Activated CD4-positive, CD25-positive, alpha-beta regulatory T cell treated with anti-CD3 and anti-CD28 coated beads, Interleukin-2, amount 50 U/mL, for 24 hours (primary cell): ENCODE results near the gene WAS.
A peak's percentile ranks its signal among the peaks of the same experiment; 100 is the strongest.
"Not testable (repeated sequence)": the region's sequence is repeated elsewhere in the genome, so short reads cannot be mapped to it uniquely, and the experiment has no call there.

Experiments used
- ATAC-seq, 2 donors: fragments of 150-1000 bp; cut with Tn5 transposase; one replicate each; pipeline ENCODE4 v1.10.0; 2021; ENCODE audit warnings: mild to moderate bottlenecking in 1 of 2, moderate library complexity in 1 of 2

The WAS gene

GRCh38 chrX:48688531-48689150 is 5.0 kb downstream of the WAS start:
- no peak for ATAC-seq

DNA sequence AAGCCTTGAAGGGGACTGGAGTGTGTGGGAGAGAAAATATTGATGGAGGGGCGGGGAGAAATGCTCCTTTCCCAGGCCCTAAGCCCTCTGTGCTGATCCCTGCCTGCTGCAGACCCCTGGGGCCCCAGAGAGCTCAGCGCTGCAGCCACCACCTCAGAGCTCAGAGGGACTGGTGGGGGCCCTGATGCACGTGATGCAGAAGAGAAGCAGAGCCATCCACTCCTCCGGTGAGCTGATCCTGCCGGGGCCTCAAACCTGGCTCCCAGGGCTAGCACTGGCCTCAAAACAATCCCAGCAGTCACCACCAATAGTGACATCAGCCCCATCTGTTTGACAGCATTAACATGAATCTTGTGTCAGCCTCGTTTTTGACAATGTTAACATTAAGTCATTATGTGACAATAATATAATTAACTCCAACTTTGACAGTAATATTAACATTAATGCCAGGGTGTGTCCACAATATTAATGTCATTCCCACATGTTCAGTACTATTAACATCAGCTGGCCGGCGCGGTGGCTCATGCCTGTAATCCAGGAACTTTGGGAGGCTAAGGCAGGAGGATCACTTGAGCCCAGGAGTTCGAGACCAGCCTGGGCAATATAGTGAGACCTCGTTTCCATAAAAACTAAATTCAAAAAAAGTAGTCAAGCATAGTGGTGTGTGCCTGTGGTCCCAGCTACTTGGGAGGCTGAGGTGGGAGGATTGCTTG is 5.8 kb downstream of the WAS start:
- ATAC-seq, result no peak

DNA sequence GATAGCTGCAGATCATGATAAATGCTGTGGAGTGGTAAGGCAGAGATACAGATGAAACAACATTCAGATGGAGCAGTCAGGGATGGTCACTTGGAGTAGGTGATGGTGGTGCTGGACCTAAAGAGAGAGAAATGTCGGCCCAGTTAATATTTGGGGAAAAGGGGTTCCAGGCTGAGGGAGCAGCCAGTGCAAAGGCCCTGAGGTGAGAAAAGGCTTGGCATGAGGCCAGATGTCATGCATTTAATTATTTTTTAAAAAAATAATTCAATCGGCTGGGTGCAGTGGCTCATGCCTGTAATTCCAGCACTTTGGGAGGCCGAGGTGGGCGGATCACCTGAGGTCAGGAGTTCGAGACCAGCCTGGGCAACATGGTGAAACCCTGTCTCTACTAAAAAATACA is 8.1 kb downstream of the WAS start:
- ATAC-seq, result not testable (repeated sequence)

GRCh38 chrX:48694776-48695533 is 11.4 kb downstream of the WAS start:
- no peak for ATAC-seq

DNA sequence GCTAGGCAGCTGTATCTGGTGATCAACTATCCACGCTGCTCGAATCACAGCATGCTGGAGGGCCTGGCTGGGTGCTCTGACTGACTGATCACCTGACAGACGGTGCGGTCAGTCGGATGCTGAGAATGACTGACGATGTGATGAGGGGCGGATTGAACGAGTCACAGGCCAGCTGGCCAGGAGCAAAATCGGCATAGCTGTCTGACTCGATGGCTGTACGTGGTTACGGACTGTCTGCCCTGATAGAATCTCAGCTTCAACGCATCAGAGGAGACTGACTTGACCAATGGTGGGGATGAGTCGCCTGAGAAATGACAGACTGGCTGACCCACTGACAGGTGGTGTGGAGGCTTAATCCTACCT is 11.9 kb downstream of the WAS start:
- no peak for ATAC-seq

GRCh38 chrX:48695925-48696300 is 12.3 kb downstream of the WAS start:
- no peak for ATAC-seq

DNA sequence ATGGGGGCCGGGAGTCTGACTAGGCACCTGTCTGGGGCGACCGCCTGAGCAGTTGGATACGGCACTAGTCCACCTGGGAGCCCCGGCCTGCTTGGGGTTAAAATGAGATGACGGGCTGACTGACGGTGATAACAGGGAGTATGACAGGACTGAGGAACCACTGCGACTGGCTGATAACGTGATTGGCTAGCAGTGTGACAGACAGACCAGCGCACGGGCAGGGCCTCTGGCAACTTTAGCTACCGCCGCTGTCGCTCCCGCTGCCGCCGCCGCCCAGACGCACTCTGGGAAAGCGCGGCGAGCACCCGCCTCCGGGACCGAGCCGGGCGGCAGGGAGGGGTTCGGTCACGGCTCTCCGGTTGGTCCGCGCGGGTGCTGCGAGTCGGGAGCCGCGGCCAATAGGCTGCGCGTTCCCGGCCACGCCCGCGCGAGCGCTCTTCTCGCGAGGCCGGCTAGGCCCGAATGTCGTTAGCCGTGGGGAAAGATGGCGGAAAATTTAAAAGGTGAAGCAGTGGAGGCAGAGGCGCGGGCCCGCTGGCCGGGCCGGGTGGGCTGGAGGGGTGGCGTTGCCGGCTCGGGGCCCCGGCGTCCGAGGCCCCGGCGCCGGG is 12.8 kb downstream of the WAS start, which contains the start of gene SUV39H1:
Gene SUV39H1, plus strand, starts transcription at position 434 of the 608 bp plus-strand sequence. Its CDS starts 51 bp downstream, at position 485.
- ATAC-seq, result peak; percentile 96

- ATAC-seq, result peak; percentile 4 to 6
These were observed 13.5 kb downstream of the WAS start for GRCh38 chrX:48696909-48697727.

DNA sequence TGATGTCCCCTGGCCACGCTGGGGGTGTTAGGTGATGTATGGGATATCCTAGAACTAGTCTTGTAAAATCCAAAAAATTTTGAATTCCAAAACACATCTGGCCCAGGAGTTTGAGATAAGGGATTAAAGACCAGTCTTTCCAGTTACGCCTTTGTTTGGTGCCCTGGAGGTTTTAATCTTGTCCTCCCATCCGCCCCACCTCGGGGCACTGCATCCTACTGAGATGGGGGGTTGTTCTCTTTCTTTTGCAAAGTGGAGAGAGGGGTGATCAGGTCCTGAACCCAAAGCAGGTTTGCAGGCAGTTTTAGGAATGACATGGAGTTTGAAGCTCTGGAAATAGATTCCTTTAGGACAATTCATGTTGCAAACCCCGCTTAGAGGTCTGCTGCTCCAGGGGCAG is 14.7 kb downstream of the WAS start:
- no peak for ATAC-seq

DNA sequence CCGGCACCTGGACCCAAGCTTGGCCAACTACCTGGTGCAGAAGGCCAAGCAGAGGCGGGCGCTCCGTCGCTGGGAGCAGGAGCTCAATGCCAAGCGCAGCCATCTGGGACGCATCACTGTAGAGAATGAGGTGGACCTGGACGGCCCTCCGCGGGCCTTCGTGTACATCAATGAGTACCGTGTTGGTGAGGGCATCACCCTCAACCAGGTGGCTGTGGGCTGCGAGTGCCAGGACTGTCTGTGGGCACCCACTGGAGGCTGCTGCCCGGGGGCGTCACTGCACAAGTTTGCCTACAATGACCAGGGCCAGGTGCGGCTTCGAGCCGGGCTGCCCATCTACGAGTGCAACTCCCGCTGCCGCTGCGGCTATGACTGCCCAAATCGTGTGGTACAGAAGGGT is 16.6 kb downstream of the WAS start:
- no peak for ATAC-seq

GRCh38 chrX:48700951-48701653 is 17.5 kb downstream of the WAS start:
- no peak for ATAC-seq

DNA sequence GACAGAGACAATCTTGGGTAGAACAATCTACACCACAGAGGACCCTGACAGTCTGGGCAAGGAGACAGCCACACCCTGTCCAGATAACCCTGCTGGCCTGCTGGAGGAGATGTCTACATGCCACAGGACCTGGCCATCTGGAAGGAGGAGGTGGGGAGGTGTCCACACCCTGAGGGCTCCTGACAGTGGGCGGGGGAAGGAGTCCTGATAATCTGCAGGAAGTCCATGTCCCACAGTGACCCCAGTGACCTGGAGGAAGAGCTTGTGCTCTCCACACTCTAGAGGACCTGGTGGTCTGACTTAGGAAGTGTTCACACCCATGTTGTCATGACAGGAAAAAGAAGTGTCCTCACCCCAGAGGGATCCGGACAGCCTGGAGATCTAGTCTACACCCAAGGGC is 18.4 kb downstream of the WAS start:
- no peak for ATAC-seq

DNA sequence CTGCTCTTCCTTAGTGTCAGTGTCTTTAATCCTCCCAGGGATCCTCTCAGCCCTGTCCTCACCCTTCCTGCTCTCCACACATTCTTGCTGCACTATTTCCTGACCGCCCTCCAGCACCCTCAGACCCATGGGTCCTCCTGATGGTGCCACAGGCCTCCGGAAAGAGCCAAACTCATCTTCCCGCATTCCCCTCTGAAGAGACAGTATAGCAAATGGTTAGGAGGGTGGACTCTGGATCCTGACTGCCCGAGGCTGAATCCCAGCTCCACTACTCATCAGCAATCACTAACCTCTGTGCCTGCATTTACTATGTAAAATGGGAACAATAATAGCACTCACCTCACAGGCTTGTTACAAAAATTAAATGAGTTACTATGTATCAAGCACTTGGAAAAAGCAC is 19.1 kb downstream of the WAS start:
- no peak for ATAC-seq

DNA sequence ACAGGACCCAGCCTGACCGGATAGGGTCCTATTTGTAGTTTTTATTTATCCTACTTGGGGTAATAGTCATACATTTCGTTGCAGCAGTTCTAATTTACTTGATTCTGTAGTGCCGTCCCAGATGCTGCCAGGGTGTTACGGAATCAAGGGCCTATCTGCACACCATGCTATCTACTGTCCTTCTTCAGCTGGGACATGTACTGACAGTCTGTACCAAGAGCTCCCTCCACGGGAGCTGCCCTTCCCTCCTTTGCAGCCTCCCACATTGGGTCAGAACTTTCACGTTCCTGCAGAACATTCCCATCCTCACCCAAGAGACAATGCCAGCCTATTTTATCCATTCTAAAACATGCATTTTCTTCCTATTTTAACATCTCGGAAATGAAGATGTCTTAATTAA is 19.6 kb downstream of the WAS start:
- ATAC-seq, result no peak

DNA sequence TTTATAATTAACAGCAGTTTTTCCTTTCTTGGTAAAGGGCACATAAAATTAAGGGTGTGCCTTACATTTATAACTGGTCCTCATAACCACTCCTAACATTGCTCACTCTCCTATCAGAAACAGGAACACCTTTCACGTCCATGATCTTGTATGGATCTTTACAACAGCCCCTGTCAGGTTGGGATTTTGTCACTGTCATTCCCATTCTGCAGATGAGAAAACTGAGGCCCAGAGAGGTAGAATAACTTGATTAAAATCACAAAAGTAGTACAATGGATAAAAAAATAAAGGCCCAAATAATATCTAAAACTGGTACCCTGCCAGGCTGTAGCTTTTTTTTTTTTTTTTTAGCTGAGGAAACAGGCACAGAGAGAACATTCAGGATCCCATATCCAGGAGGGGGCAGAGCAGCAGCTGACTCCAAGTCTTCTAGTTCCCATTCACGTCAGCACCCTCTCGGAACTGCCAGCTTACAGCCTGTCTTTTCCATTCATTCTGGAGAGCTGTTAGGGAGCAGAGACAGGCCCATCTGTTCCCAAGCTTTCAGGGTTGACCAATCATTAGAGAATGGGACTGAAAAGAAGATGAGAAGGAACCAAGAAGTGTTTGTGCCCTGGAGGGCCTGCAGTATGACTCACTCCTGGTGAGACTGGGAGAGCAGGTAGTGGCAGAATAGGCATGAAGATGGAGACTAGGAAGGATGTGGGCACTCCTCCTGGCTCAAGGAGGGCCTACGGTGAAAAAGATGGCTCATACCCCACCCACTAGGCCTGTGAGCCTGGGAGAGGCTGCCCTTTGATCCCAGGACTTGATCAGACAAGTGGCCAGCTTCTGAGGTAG is 20.3 kb downstream of the WAS start:
- ATAC-seq, result no peak

GRCh38 chrX:48705871-48706270 is 22.3 kb downstream of the WAS start:
- ATAC-seq, result no peak

- no peak for ATAC-seq
These were observed 26.0 kb downstream of the WAS start for GRCh38 chrX:48709522-48710112.

- ATAC-seq, result no peak
These were observed 27.7 kb downstream of the WAS start for GRCh38 chrX:48711162-48711928.

DNA sequence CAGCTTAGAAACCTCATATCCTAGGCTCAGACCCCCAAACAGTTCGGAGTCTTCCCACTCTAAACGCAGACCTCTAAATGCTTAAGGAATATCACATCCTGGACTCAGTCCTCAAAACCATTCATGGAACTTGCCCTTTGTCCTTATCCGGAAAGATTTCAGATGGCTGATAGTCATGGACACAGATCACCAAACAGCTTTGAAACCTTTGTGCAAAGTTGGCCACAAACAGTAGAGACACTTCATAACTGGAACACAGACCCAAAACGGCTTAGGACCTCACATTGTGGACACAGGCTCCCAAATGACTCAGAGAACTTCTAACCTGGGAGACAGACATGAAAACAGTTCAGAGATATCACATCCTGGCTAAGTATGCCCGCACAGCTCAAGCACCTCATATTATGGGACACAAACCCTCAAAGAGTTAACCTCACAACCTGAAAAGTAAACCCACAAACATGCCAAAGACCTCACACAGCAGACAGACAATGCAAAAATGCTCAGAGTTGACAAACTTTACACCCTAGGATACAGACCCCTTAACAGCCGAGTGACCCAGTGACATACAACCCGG is 28.4 kb downstream of the WAS start:
- no peak for ATAC-seq
